NCI-H1048 (cell line): ENCODE measurements around the gene FSTL4.

Source experiments
- DNase-seq: peaks from one replicate; lab custom pipeline; 2025; lab: John Stamatoyannopoulos, UW

Gene FSTL4

GRCh38 chr5:133293960-133294359, 318.4 kb downstream of the FSTL4 start:
- DNase-seq: no peak

GRCh38 chr5:133292300-133292699, 320.0 kb downstream of the FSTL4 start:
- DNase-seq: no peak

GRCh38 chr5:133291524-133291923, 320.8 kb downstream of the FSTL4 start:
- no peak for DNase-seq

GRCh38 chr5:133290669-133291240, 321.6 kb downstream of the FSTL4 start:
- DNase-seq: no peak

GRCh38 chr5:133289686-133290367, 322.5 kb downstream of the FSTL4 start:
- DNase-seq: no peak

- no peak for DNase-seq
These were observed 324.8 kb downstream of the FSTL4 start for GRCh38 chr5:133287500-133287899.

GRCh38 chr5:133286483-133286882, 325.9 kb downstream of the FSTL4 start:
- DNase-seq: no peak

- DNase-seq: no peak
These were observed 326.7 kb downstream of the FSTL4 start for GRCh38 chr5:133285583-133286021.

- DNase-seq: no peak
These were observed 328.0 kb downstream of the FSTL4 start for GRCh38 chr5:133284306-133284705.

- no peak for DNase-seq
These were observed 334.0 kb downstream of the FSTL4 start for GRCh38 chr5:133278317-133278716.

- DNase-seq: no peak
These were observed 334.6 kb downstream of the FSTL4 start for GRCh38 chr5:133277744-133278143.

GRCh38 chr5:133276171-133276570, 336.2 kb downstream of the FSTL4 start:
- DNase-seq: no peak

GRCh38 chr5:133275631-133276030, 336.7 kb downstream of the FSTL4 start:
- no peak for DNase-seq

GRCh38 chr5:133274597-133274935, 337.8 kb downstream of the FSTL4 start:
- DNase-seq: no peak

- DNase-seq: no peak
These were observed 338.4 kb downstream of the FSTL4 start for GRCh38 chr5:133273661-133274596.

GRCh38 chr5:133272345-133272744, 340.0 kb downstream of the FSTL4 start:
- DNase-seq: no peak

GRCh38 chr5:133271606-133272005, 340.7 kb downstream of the FSTL4 start:
- no peak for DNase-seq

GRCh38 chr5:133269691-133270090, 342.6 kb downstream of the FSTL4 start:
- DNase-seq: no peak

GRCh38 chr5:133267601-133268000, 344.7 kb downstream of the FSTL4 start:
- DNase-seq: no peak

- no peak for DNase-seq
These were observed 345.4 kb downstream of the FSTL4 start for GRCh38 chr5:133266966-133267365.

GRCh38 chr5:133266527-133266878, 345.8 kb downstream of the FSTL4 start:
- no peak for DNase-seq

- no peak for DNase-seq
These were observed 346.4 kb downstream of the FSTL4 start for GRCh38 chr5:133265720-133266526.
